Measurements from ENCODE around the gene BGN. TPM values are rescaled to one million over a fixed set of nuclear protein-coding genes. Genes with fewer than 3 reads are reported as not detected.

Gene BGN
- total and polyA plus RNA-seq, 8 donors: 6.2 to 64.3 (median 16.2) TPM

GRCh38 chrX:153455571-153455970 lies 39.2 kb upstream of the BGN start:
- DNase-seq: no peak
- 80 to 98% (median 83%) methylated on average over 8 to 16 of the region's 16 CpGs for WGBS, 5 donors

GRCh38 chrX:153456161-153456560 lies 38.6 kb upstream of the BGN start:
- H3K4me1 ChIP-seq: no peaks in the 10 kb centered on the region
- intact Hi-C loops (cut with DNase I; ENCODE audit: low total_unique reads): no loop called here

More at GRCh38 chrX:153455571-153455970, 39.2 kb upstream of the BGN start:
- H3K4me3 ChIP-seq: no peak overlapping the region
- TF ChIP-seq POLR2AphosphoS5 (IDR thresholded peaks at IDR 0.05): no peak
- TF ChIP-seq POLR2A (IDR thresholded peaks at IDR 0.05): no peak
- TF ChIP-seq EP300 (IDR thresholded peaks at IDR 0.05): no peak
- TF ChIP-seq, protein P1, sequence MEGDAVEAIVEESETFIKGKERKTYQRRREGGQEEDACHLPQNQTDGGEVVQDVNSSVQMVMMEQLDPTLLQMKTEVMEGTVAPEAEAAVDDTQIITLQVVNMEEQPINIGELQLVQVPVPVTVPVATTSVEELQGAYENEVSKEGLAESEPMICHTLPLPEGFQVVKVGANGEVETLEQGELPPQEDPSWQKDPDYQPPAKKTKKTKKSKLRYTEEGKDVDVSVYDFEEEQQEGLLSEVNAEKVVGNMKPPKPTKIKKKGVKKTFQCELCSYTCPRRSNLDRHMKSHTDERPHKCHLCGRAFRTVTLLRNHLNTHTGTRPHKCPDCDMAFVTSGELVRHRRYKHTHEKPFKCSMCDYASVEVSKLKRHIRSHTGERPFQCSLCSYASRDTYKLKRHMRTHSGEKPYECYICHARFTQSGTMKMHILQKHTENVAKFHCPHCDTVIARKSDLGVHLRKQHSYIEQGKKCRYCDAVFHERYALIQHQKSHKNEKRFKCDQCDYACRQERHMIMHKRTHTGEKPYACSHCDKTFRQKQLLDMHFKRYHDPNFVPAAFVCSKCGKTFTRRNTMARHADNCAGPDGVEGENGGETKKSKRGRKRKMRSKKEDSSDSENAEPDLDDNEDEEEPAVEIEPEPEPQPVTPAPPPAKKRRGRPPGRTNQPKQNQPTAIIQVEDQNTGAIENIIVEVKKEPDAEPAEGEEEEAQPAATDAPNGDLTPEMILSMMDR (IDR thresholded peaks at IDR 0.05): no peak
- no peaks in the 10 kb centered on the region for H3K4me1 ChIP-seq
- peaks cover 4 to 57% (median 37%) of the 10 kb centered on the region in 4 donors for H3K36me3 ChIP-seq
- H3K9me3 ChIP-seq: no peaks in the 10 kb centered on the region
- H3K27me3 ChIP-seq: peaks cover 0 to 14% (median 0%) of the 10 kb centered on the region in 3 donors
- intact Hi-C loops (cut with DNase I; ENCODE audit: low total_unique reads): no loop called here
- H3K27ac ChIP-seq: no peak overlapping the region

DNA sequence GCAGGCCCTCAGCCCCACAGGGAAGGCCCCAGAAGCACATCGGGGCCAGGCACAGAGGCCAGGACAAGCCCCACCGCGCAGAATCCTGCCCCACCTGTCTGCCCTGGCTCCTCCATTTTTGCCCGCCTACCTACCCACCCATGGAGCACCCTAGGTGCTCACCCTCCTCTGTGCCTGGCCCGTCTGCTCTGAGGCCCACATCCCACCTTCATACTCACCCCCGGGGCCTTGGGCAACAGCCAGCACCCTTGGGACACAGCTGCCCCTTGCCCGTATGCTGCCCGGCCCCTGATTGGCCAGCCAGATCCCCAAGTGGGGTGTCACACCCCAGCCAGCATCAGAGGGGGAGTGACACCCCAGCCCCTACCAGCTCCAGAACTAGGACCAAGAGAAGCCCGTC lies 38.1 kb upstream of the BGN start:
- Histone ChIP-seq H3K4me3 (no peak overlapping the region), H3K27ac (no peak overlapping the region), H3K36me3 (peaks cover 4 to 54% (median 38%) of the 10 kb centered on the region in 4 donors), H3K4me1 (no peaks in the 10 kb centered on the region), H3K9me3 (peaks cover 0 to 4% (median 0%) of the 10 kb centered on the region in 4 donors), H3K27me3 (peaks cover 0 to 14% (median 0%) of the 10 kb centered on the region in 3 donors)
- intact Hi-C loops (cut with DNase I; ENCODE audit: low total_unique reads): no loop called here
- WGBS, 5 donors: 86 to 100% (median 94%) methylated on average over 4 to 9 of the region's 9 CpGs
- no peak for DNase-seq
- TF ChIP-seq POLR2AphosphoS5 (IDR thresholded peaks at IDR 0.05): no peak

More at GRCh38 chrX:153456161-153456560, 38.6 kb upstream of the BGN start:
- Histone ChIP-seq H3K4me3 (no peak overlapping the region), H3K9me3 (no peaks in the 10 kb centered on the region), H3K27me3 (peaks cover 0 to 14% (median 0%) of the 10 kb centered on the region in 3 donors), H3K27ac (no peak overlapping the region), H3K36me3 (peaks cover 4 to 51% (median 35%) of the 10 kb centered on the region in 4 donors)
- 63 to 97% (median 87%) methylated on average over 6 to 12 of the region's 12 CpGs for WGBS, 5 donors
- TF ChIP-seq POLR2AphosphoS5 (IDR thresholded peaks at IDR 0.05): no peak
- no peak for TF ChIP-seq POLR2A (IDR thresholded peaks at IDR 0.05)
- TF ChIP-seq, protein P1 (IDR thresholded peaks at IDR 0.05): no peak
- no peak for DNase-seq

DNA sequence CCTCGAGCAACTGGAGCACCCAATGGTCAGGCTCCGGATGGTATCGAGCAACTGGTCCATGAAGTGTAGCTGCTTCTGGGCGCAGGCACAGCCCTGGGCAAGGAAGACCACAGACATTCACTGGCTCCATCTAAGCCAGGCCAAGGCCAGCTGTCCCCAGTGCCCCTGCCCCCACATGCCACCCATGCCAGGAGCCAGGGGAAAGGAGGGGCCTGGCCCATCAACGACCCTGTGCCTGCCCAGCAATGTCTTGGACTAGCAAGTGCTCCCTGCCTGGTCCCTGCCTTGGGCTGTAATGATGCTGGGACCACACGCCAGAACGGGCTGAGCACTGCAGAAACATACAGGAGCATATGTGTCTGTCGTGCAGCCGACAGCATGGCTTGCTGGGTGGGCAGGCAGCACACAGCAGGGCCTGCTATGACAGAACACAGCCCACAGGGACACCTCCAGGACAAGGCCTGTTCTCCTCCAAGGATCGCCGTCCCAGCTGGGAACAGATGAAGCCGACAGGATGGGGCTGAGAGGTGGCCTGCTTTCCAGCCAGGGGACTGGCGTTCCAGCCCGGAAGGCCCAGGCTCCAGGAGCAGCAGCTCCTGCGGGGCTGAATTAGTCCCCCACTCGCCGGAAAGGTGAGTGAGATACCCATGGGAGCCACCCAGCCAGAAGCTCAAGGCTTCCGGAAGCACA lies 37.5 kb upstream of the BGN start:
- intact Hi-C loops (cut with DNase I; ENCODE audit: low total_unique reads): no loop called here
- Histone ChIP-seq H3K9me3 (peaks cover 0 to 4% (median 0%) of the 10 kb centered on the region in 4 donors), H3K27ac (no peak overlapping the region), H3K4me1 (no peaks in the 10 kb centered on the region), H3K27me3 (peaks cover 0 to 14% (median 0%) of the 10 kb centered on the region in 3 donors), H3K4me3 (no peak overlapping the region), H3K36me3 (peaks cover 4 to 60% (median 44%) of the 10 kb centered on the region in 4 donors)
- no peak for TF ChIP-seq POLR2AphosphoS5 (IDR thresholded peaks at IDR 0.05)
- no peak for TF ChIP-seq EP300 (IDR thresholded peaks at IDR 0.05)
- TF ChIP-seq POLR2A (IDR thresholded peaks at IDR 0.05): no peak
- TF ChIP-seq, protein P1 (IDR thresholded peaks at IDR 0.05): no peak
- WGBS, 5 donors: 86 to 96% (median 92%) methylated on average over 4 to 18 of the region's 18 CpGs
- DNase-seq: no peak

All from stomach (tissue), 9 donors.